A673 (cell line): ENCODE data around the gene SEMA6D. TPM values are rescaled to one million over a fixed set of nuclear protein-coding genes. Genes with fewer than 3 reads are reported as not detected.

Experiments used
- BruUV-seq: library from RNA; stranded (reverse); fragments of 400-500 nt; replicated peaks from 2 replicates; lab custom pipeline; 2021; lab: Mats Ljungman, UMichigan
- CTCF ChIA-PET: fragments of 300-600 bp; sonication (Branson Sonifier 250); formaldehyde crosslinking; loops from one replicate; lab custom pipeline; 2022; ENCODE audit warnings: antibody characterized with exemption; lab: Charles Lee
- POLR2A ChIA-PET: fragments of 300-600 bp; sonication (Branson Sonifier 250); formaldehyde crosslinking; loops from one replicate; lab custom pipeline; 2022; ENCODE audit warnings: antibody characterized with exemption; ENCODE audit not compliant: low non-redundant PET; lab: Charles Lee
- DNase-seq: peaks from one replicate; pipeline ENCODE4 v3.0.0-alpha.2; 2015; ENCODE audit warnings: low spot score
- H3K27ac ChIP-seq: fragments of 200-600 bp; sonication (generic); 2 replicates; pipeline ENCODE4 v1.5.1; 2016; ENCODE audit warnings: mixed run types, low read depth, mild to moderate bottlenecking, mixed read lengths, antibody characterized with exemption, low read length; ENCODE audit not compliant: poor library complexity, severe bottlenecking
- H3K27me3 ChIP-seq: fragments of 200-600 bp; sonication (generic); replicated peaks from 2 replicates; pipeline ENCODE4 v1.6.1; 2017; ENCODE audit warnings: mixed run types, low read depth, mild to moderate bottlenecking, mixed read lengths, antibody characterized with exemption, low read length; ENCODE audit not compliant: insufficient read depth, poor library complexity
- H3K36me3 ChIP-seq: fragments of 200-600 bp; sonication (generic); 2 replicates; pipeline ENCODE4 v1.6.1; 2016; ENCODE audit warnings: mixed run types, mild to moderate bottlenecking, mixed read lengths, antibody characterized with exemption, low read length; ENCODE audit not compliant: insufficient read depth, poor library complexity, severe bottlenecking
- H3K4me1 ChIP-seq: fragments of 200-600 bp; sonication (generic); 2 replicates; pipeline ENCODE4 v1.6.1; 2017; ENCODE audit warnings: mixed run types, mild to moderate bottlenecking, mixed read lengths, antibody characterized with exemption, low read length; ENCODE audit not compliant: insufficient read depth, poor library complexity, severe bottlenecking
- H3K4me3 ChIP-seq: fragments of 200-600 bp; sonication (generic); 2 replicates; pipeline ENCODE4 v1.5.1; 2016; ENCODE audit warnings: low read depth, mixed run types, mild to moderate bottlenecking, mixed read lengths, low read length; ENCODE audit not compliant: poor library complexity, severe bottlenecking
- H3K9me3 ChIP-seq: fragments of 200-600 bp; sonication (generic); 2 replicates; pipeline ENCODE4 v1.6.1; 2016; ENCODE audit warnings: mixed run types, low read depth, mild to moderate bottlenecking, mixed read lengths, antibody characterized with exemption, low read length; ENCODE audit not compliant: poor library complexity, severe bottlenecking
- CTCF ChIP-seq: fragments of 300-800, 200-600 bp; sonication (generic); conservative IDR thresholded peaks from 2 replicates; pipeline ENCODE4 v1.5.1; 2017; ENCODE audit warnings: low read depth, mild to moderate bottlenecking, antibody characterized with exemption, low read length, moderate library complexity, mixed read lengths
- EZH2 ChIP-seq: fragments of 200-600 bp; sonication (generic); IDR thresholded peaks from 2 replicates; pipeline ENCODE4 v1.6.1; 2017; ENCODE audit warnings: borderline replicate concordance, low read depth, mild to moderate bottlenecking, mixed read lengths, antibody characterized with exemption, low read length; ENCODE audit not compliant: poor library complexity, severe bottlenecking
- intact Hi-C: fragments of 100-400 bp; cut with micrococcal nuclease; formaldehyde crosslinking; loops from one replicate; pipeline ENCODE4 v1.10.0; 2022; ENCODE audit not compliant: unreplicated experiment
- total RNA-seq: library from RNA; stranded (reverse); gene quantifications from 2 replicates; pipeline ENCODE4 v1.2.3, GENCODE V29; 2021

SEMA6D gene
- total RNA-seq, 1 experiment from 2014 or later, result 11.0 TPM

GRCh38 chr15:47773143-47773542 lies 55.8 kb downstream of the SEMA6D start:
- no peak for TF ChIP-seq CTCF
- DNase-seq, result no peak
- Histone ChIP-seq H3K27ac (no peak overlapping the region), H3K4me3 (no peak overlapping the region), H3K9me3 (no peaks in the 10 kb centered on the region), H3K4me1 (no peaks in the 10 kb centered on the region), H3K36me3 (peaks cover 9% of the 10 kb centered on the region), H3K27me3 (no peaks in the 10 kb centered on the region)
- intact Hi-C loops, result no loop called here
- ChIA-PET POLR2A (no interaction called here), CTCF (no interaction called here)
- no TSS peak for BruUV-seq

- POLR2A ChIA-PET, result no interaction called here
- Histone ChIP-seq H3K4me3 (no peak overlapping the region), H3K27ac (no peak overlapping the region), H3K27me3 (no peaks in the 10 kb centered on the region), H3K4me1 (no peaks in the 10 kb centered on the region), H3K9me3 (no peaks in the 10 kb centered on the region), H3K36me3 (no peaks in the 10 kb centered on the region)
- BruUV-seq, result no TSS peak
- intact Hi-C loops, result loop anchor here (2.0 kb wide), 1 partner anchor 60 kb away; no protein-coding TSS in a partner anchor
- no peak for DNase-seq
- no peak for TF ChIP-seq CTCF
- CTCF ChIA-PET, result no interaction called here
Observed at GRCh38 chr15:47778263-47778770, 61.0 kb downstream of the SEMA6D start.

GRCh38 chr15:47780971-47781370 lies 63.7 kb downstream of the SEMA6D start:
- ChIA-PET POLR2A (no interaction called here), CTCF (no interaction called here)
- Histone ChIP-seq H3K9me3 (no peaks in the 10 kb centered on the region), H3K4me3 (no peak overlapping the region), H3K4me1 (no peaks in the 10 kb centered on the region), H3K27ac (no peak overlapping the region), H3K27me3 (no peaks in the 10 kb centered on the region), H3K36me3 (no peaks in the 10 kb centered on the region)
- BruUV-seq, result no TSS peak
- intact Hi-C loops, result no loop called here
- DNase-seq, result no peak
- TF ChIP-seq CTCF (no peak), EZH2 (no peak)
